Suprapubic skin (tissue), 4 donors: Measurements from ENCODE around the gene CCDC27. TPM values are rescaled to one million over a fixed set of nuclear protein-coding genes. Genes with fewer than 3 reads are reported as not detected.

Experiments
- DNase-seq, 2 donors: peaks; one replicate each; pipeline ENCODE4 v3.0.0-alpha.2; 2019; ENCODE audit warnings: low spot score in 2 of 2
- H3K27ac ChIP-seq: fragments of 200-600 bp; sonication (generic); one replicate; pipeline ENCODE4 v1.5.1; 2019
- H3K27me3 ChIP-seq: fragments of 200-600 bp; sonication (generic); one replicate; pipeline ENCODE4 v1.5.1; 2019
- H3K36me3 ChIP-seq: fragments of 200-600 bp; sonication (generic); one replicate; pipeline ENCODE4 v1.5.1; 2019
- H3K4me1 ChIP-seq: fragments of 200-600 bp; sonication (generic); one replicate; pipeline ENCODE4 v1.5.1; 2019
- H3K4me3 ChIP-seq: fragments of 200-600 bp; sonication (generic); one replicate; pipeline ENCODE4 v1.5.1; 2019; ENCODE audit warnings: mild to moderate bottlenecking
- H3K9me3 ChIP-seq: fragments of 200-600 bp; sonication (generic); one replicate; pipeline ENCODE4 v1.5.1; 2019
- CTCF ChIP-seq, 2 donors: fragments of 200-600 bp in 1 of 2; fragments of 450-650 bp in 1 of 2; sonication (generic) in 1 of 2; IDR thresholded peaks; one replicate each; pipeline ENCODE4 v1.5.1; 2016 to 2019; ENCODE audit warnings: antibody characterized with exemption in 2 of 2, mild to moderate bottlenecking in 1 of 2, moderate library complexity in 1 of 2
- EP300 ChIP-seq: sonication (generic); formaldehyde crosslinking; IDR thresholded peaks from one replicate; pipeline ENCODE4 v1.6.1; 2017; ENCODE audit warnings: antibody characterized with exemption
- POLR2A ChIP-seq, 2 donors: fragments of 450-650 bp; IDR thresholded peaks; one replicate each; pipeline ENCODE4 v1.6.1; 2017; ENCODE audit warnings: antibody characterized with exemption in 2 of 2, mild to moderate bottlenecking in 2 of 2, moderate library complexity in 2 of 2
- POLR2AphosphoS5 ChIP-seq, 3 donors: sonication (generic); formaldehyde crosslinking; IDR thresholded peaks; one replicate each; pipeline ENCODE4 v1.6.1; 2017; ENCODE audit warnings: antibody characterized with exemption in 3 of 3
- WGBS: methylation state at CpG from one replicate; pipeline ENCODE4 v1.1.5; 2018; 5-methylcytosine and 5-hydroxymethylcytosine counted together
- total RNA-seq, 4 donors: library from RNA; depleted of rRNA; stranded (reverse); fragments of >200 nt; gene quantifications; one replicate each; pipeline ENCODE4 v1.1.0, GENCODE V29; 2016

CCDC27 gene
- total RNA-seq, 4 donors from 2014 or later, result not detected

GRCh38 chr1:3787745-3788605, 35.7 kb downstream of the CCDC27 start:
- H3K36me3 ChIP-seq, result peaks cover 72% of the 10 kb centered on the region
- H3K27ac ChIP-seq, result no peak overlapping the region
- TF ChIP-seq POLR2AphosphoS5 (IDR thresholded peaks at IDR 0.05) (no peak), EP300 (no peak), CTCF (IDR thresholded peaks at IDR 0.05) (no peak), POLR2A (IDR thresholded peaks at IDR 0.05) (no peak)

GRCh38 chr1:3788756-3789420, 36.6 kb downstream of the CCDC27 start:
- H3K4me1 ChIP-seq, result peaks cover 28% of the 10 kb centered on the region
- H3K4me3 ChIP-seq, result no peak overlapping the region
- H3K9me3 ChIP-seq, result no peaks in the 10 kb centered on the region
- no peak for DNase-seq
- TF ChIP-seq CTCF (IDR thresholded peaks at IDR 0.05) (no peak), EP300 (no peak), POLR2A (IDR thresholded peaks at IDR 0.05) (no peak), POLR2AphosphoS5 (IDR thresholded peaks at IDR 0.05) (no peak)
- 76% methylated on average over 14 of the region's 16 CpGs for WGBS
- H3K27ac ChIP-seq, result peak overlapping the region; percentile 5
- peaks cover 63% of the 10 kb centered on the region for H3K36me3 ChIP-seq
- no peaks in the 10 kb centered on the region for H3K27me3 ChIP-seq

More at GRCh38 chr1:3787745-3788605, 35.7 kb downstream of the CCDC27 start:
- Histone ChIP-seq H3K4me1 (peaks cover 19% of the 10 kb centered on the region), H3K27me3 (no peaks in the 10 kb centered on the region), H3K9me3 (no peaks in the 10 kb centered on the region), H3K4me3 (no peak overlapping the region)
- DNase-seq, result peak in 1 of 2 donors; percentile 66
- 77% methylated on average over 16 of the region's 26 CpGs for WGBS

GRCh38 chr1:3789421-3790300, 37.4 kb downstream of the CCDC27 start:
- H3K4me3 ChIP-seq, result no peak overlapping the region
- H3K4me1 ChIP-seq, result peaks cover 35% of the 10 kb centered on the region
- no peak overlapping the region for H3K27ac ChIP-seq
- no peak for TF ChIP-seq EP300
- no peak for TF ChIP-seq CTCF (IDR thresholded peaks at IDR 0.05)
- TF ChIP-seq POLR2A (IDR thresholded peaks at IDR 0.05), result no peak
- no peak for TF ChIP-seq POLR2AphosphoS5 (IDR thresholded peaks at IDR 0.05)
- no peaks in the 10 kb centered on the region for H3K27me3 ChIP-seq
- H3K36me3 ChIP-seq, result peaks cover 55% of the 10 kb centered on the region
- WGBS, result 83% methylated on average over 29 of the region's 34 CpGs
- H3K9me3 ChIP-seq, result no peaks in the 10 kb centered on the region
- no peak for DNase-seq

GRCh38 chr1:3790500-3790923, 38.3 kb downstream of the CCDC27 start:
- TF ChIP-seq CTCF (IDR thresholded peaks at IDR 0.05), result no peak
- TF ChIP-seq POLR2A (IDR thresholded peaks at IDR 0.05), result no peak
- TF ChIP-seq EP300, result no peak
- no peak for TF ChIP-seq POLR2AphosphoS5 (IDR thresholded peaks at IDR 0.05)
- 62% methylated on average over 4 of the region's 12 CpGs for WGBS
- no peak overlapping the region for H3K27ac ChIP-seq
- no peak for DNase-seq
- no peaks in the 10 kb centered on the region for H3K9me3 ChIP-seq
- H3K4me3 ChIP-seq, result no peak overlapping the region
- H3K27me3 ChIP-seq, result no peaks in the 10 kb centered on the region
- peaks cover 47% of the 10 kb centered on the region for H3K36me3 ChIP-seq
- peaks cover 44% of the 10 kb centered on the region for H3K4me1 ChIP-seq
